Activated CD8-positive, alpha-beta T cell treated with anti-CD3 and anti-CD28 coated beads for 36 hours (primary cell): ENCODE measurements around the gene MMP23B. TPM values are rescaled to one million over a fixed set of nuclear protein-coding genes. Genes with fewer than 3 reads are reported as not detected.
A peak's percentile ranks its signal among the peaks of the same experiment; 100 is the strongest.

Experiments used
- ATAC-seq: fragments of 200-7000 bp; cut with Tn5 transposase; one replicate; pipeline ENCODE4 v1.10.0; 2021; ENCODE audit warnings: mild to moderate bottlenecking, moderate library complexity
- CTCF ChIA-PET: fragments of 350-600 bp; sonication (Branson Sonifier 250); formaldehyde crosslinking; loops from one replicate; lab custom pipeline; 2021; ENCODE audit warnings: antibody characterized with exemption; lab: Charles Lee
- POLR2A ChIA-PET: fragments of 350-600 bp; sonication (Branson Sonifier 250); formaldehyde crosslinking; loops from one replicate; lab custom pipeline; 2021; ENCODE audit warnings: antibody characterized with exemption; lab: Charles Lee
- DNase-seq: peaks from one replicate; pipeline ENCODE4 v3.0.0-alpha.2; 2020
- H3K27ac Mint-ChIP-seq: one replicate; pipeline ENCODE4 v1.8.0; 2021; ENCODE audit warnings: mild to moderate bottlenecking, mixed read lengths
- H3K27me3 Mint-ChIP-seq: one replicate; pipeline ENCODE4 v1.8.0; 2021; ENCODE audit warnings: mixed read lengths
- H3K36me3 Mint-ChIP-seq: one replicate; pipeline ENCODE4 v1.8.0; 2021; ENCODE audit warnings: low read depth, mixed read lengths
- H3K4me1 Mint-ChIP-seq: one replicate; pipeline ENCODE4 v1.8.0; 2021; ENCODE audit warnings: low read depth, mixed read lengths
- H3K4me3 Mint-ChIP-seq: one replicate; pipeline ENCODE4 v1.8.0; 2021; ENCODE audit warnings: mild to moderate bottlenecking, moderate library complexity, mixed read lengths
- H3K9me3 Mint-ChIP-seq: one replicate; pipeline ENCODE4 v1.8.0; 2021; ENCODE audit warnings: mixed read lengths
- intact Hi-C: fragments of 100-400 bp; cut with micrococcal nuclease; formaldehyde crosslinking; loops from one replicate; pipeline ENCODE4 v1.10.0; 2022
- total RNA-seq, 2 experiments: library from RNA; stranded (reverse); gene quantifications; one replicate each; pipeline ENCODE4 v1.2.3, GENCODE V29; 2021
- TF ChIP-seq, protein P1 (sequence below): fragments of 200-600 bp; IDR thresholded peaks from one replicate; pipeline ENCODE4 v1.8.0; 2022; ENCODE audit warnings: antibody characterized with exemption, mild to moderate bottlenecking

MMP23B gene
- total RNA-seq, 2 experiments from 2014 or later = 3.3 to 4.0 TPM

DNA sequence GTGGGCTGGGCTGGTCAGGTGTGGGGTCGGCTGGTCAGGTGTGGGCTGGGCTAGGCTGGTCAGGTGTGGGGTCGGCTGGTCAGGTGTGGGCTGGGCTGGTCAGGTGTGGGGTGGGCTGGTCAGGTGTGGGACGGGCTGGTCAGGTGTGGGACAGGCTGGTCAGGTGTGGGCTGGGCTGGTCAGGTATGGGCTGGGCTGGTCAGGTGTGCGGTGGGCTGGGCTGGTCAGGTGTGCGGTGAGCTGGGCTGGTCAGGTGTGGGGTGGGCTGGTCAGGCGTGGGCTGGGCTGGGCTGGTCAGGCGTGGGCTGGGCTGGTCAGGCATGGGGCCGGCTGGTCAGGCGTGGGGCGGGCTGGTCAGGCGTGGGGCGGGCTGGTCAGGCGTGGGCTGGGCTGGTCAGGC is 25.7 kb upstream of the MMP23B start:
- no peaks in the 10 kb centered on the region for H3K36me3 Mint-ChIP-seq
- DNase-seq (no peak), ATAC-seq (no peak)
- peaks cover 13% of the 10 kb centered on the region for H3K4me1 Mint-ChIP-seq
- TF ChIP-seq, protein P1, sequence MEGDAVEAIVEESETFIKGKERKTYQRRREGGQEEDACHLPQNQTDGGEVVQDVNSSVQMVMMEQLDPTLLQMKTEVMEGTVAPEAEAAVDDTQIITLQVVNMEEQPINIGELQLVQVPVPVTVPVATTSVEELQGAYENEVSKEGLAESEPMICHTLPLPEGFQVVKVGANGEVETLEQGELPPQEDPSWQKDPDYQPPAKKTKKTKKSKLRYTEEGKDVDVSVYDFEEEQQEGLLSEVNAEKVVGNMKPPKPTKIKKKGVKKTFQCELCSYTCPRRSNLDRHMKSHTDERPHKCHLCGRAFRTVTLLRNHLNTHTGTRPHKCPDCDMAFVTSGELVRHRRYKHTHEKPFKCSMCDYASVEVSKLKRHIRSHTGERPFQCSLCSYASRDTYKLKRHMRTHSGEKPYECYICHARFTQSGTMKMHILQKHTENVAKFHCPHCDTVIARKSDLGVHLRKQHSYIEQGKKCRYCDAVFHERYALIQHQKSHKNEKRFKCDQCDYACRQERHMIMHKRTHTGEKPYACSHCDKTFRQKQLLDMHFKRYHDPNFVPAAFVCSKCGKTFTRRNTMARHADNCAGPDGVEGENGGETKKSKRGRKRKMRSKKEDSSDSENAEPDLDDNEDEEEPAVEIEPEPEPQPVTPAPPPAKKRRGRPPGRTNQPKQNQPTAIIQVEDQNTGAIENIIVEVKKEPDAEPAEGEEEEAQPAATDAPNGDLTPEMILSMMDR = no peak
- no peak overlapping the region for H3K27ac Mint-ChIP-seq
- no peaks in the 10 kb centered on the region for H3K27me3 Mint-ChIP-seq
- intact Hi-C loops = no loop called here
- no peaks in the 10 kb centered on the region for H3K9me3 Mint-ChIP-seq
- CTCF ChIA-PET = interaction anchor here (0.9 kb wide), 1 partner anchor 300 kb away, joined by 3 read pairs; no protein-coding TSS in a partner anchor
- H3K4me3 Mint-ChIP-seq = no peak overlapping the region
- POLR2A ChIA-PET = interaction anchor here (1.1 to 1.2 kb wide), 2 partner anchors 9 to 73 kb away, joined by 3 to 5 read pairs; partner anchors contain the start of gene MIB2

DNA sequence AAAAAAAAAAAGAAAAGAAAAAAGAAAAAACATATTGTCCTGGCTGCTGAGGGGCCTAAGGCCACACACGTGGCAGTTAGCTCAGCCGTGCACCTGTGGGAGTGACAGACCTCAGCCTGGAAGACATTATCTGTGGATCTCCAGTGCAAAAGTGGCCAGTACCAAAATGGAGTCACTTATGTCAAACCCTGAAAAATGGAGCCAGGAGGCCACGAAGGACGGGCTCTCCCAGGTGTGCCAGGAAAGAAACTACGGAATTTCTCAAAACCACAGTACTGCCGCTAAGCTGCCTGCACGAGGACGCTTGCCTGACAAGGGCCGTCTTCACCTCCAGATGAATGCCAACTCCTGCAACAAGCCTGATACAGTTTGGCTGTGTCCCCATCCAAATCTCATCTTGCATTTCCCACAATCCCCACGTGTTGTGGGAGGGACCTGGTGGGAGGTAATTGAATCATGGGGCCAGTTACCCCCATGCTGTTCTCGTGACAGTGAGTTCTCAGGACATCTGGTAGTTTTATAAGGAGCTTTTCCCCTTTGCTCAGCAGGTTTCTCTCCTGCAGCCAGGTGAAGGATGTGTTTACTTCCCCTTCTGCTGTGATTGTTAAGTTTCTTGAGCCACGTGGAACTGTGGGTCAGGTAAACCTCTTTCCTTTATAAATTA is 22.0 kb upstream of the MMP23B start:
- Mint-ChIP-seq H3K27ac (no peak overlapping the region), H3K27me3 (no peaks in the 10 kb centered on the region), H3K4me3 (no peak overlapping the region), H3K4me1 (peaks cover 30% of the 10 kb centered on the region), H3K36me3 (peaks cover 18% of the 10 kb centered on the region), H3K9me3 (no peaks in the 10 kb centered on the region)
- ChIA-PET POLR2A (interaction anchor here (1.2 kb wide), 1 partner anchor 12 kb away, joined by 4 read pairs; no protein-coding TSS in a partner anchor), CTCF (no interaction called here)
- TF ChIP-seq, protein P1 = no peak
- ATAC-seq = no peak
- intact Hi-C loops = no loop called here
- DNase-seq = no peak

DNA sequence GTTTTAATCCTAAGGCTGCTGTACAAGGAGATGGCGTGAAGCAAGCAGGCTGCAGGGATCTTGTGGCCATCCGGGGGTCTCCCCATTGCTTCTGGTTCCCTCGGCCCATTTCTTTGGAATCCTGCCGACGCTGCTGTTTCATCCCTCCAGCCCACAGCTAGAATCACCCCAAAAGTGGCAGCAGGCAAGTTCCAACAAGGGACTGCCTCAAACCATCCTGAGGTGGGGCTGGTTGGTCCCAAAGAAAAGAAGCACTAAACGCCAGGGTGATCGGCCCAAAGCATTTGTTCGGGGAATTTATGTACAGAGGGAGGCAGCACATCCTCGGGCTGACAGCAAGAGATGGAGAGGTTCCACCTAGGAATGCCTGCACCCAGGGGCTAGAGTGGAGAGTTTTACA is 21.2 kb upstream of the MMP23B start:
- POLR2A ChIA-PET = interaction anchor here (1.2 kb wide), 1 partner anchor 13 kb away, joined by 4 read pairs; no protein-coding TSS in a partner anchor
- DNase-seq (no peak), ATAC-seq (no peak)
- H3K4me3 Mint-ChIP-seq = no peak overlapping the region
- peaks cover 30% of the 10 kb centered on the region for H3K4me1 Mint-ChIP-seq
- CTCF ChIA-PET = no interaction called here
- H3K27me3 Mint-ChIP-seq = no peaks in the 10 kb centered on the region
- H3K9me3 Mint-ChIP-seq = no peaks in the 10 kb centered on the region
- peaks cover 18% of the 10 kb centered on the region for H3K36me3 Mint-ChIP-seq
- intact Hi-C loops = no loop called here
- TF ChIP-seq, protein P1 = no peak
- peak overlapping the region; percentile 57 for H3K27ac Mint-ChIP-seq

DNA sequence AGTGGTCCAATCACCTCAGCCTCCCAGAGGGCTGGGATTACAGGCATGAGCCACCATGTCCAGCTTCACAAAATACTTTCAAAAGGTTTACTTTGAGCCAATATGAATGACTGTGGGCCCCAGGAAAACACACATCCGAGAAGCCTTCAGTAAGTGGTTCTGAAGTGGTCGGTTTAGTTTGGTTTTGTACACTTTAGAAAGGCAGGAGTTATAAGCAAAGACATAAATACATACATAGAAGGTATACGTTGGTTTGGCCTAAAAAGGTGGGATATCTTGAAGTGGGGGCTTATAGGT is 19.9 kb upstream of the MMP23B start:
- no peaks in the 10 kb centered on the region for H3K27me3 Mint-ChIP-seq
- intact Hi-C loops = no loop called here

More for the DNA sequence above, 19.9 kb upstream of the MMP23B start:
- DNase-seq (no peak), ATAC-seq (no peak)
- Mint-ChIP-seq H3K4me3 (no peak overlapping the region), H3K9me3 (no peaks in the 10 kb centered on the region), H3K36me3 (peaks cover 18% of the 10 kb centered on the region), H3K27ac (peak overlapping the region; percentile 26), H3K4me1 (peaks cover 25% of the 10 kb centered on the region)
- POLR2A ChIA-PET = no interaction called here
- CTCF ChIA-PET = no interaction called here
- TF ChIP-seq, protein P1 = no peak
